Endometrium (tissue), 2 donors: ENCODE measurements around the gene SLC25A26.

ENCODE experiments used
- FAIRE-seq: peaks from 2 replicates; lab custom pipeline; 2012; peaks lifted over from hg19 to GRCh38; lab: Jason Lieb, UNC
- donor health status: control.
- donor health status: control.

The SLC25A26 gene

DNA sequence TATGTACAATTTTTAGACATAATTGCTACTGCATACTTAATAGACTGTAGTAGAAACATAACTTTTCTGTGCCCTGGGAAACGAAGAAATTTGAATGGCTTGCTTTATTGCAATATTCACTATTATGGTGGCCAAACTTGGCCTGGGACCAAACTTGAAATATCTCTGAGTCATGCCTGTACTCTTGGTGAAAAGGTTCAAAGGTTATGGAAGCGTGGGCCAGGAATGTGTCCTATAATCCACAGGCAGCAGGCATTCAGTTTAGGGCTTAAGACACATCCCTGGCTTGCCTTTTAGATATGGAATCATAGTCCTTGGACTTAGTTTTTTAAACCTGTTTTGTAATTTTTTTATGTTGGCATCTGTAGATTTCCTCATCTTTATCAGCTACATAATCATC, 155.8 kb downstream of the SLC25A26 start:
- no peak for FAIRE-seq

DNA sequence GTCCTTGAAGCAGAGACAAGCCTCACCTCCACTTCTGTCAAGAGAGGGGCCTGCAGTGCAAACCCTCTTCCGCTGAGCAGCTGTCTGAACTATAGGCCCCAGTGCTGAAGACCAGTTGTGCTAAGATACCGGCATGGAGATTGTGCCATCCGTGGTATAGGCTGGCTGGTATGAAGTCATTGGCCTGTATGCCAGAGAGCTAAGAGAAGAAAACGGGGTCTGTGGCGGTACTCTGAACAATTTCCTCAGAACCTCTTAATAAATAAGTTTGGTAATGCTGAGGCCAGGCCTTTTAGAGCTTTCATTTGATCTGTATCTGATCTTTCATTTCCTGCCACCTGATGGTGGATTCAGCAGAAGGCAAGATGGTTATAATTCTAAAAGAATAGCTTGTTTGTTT, 157.0 kb downstream of the SLC25A26 start:
- no peak for FAIRE-seq

DNA sequence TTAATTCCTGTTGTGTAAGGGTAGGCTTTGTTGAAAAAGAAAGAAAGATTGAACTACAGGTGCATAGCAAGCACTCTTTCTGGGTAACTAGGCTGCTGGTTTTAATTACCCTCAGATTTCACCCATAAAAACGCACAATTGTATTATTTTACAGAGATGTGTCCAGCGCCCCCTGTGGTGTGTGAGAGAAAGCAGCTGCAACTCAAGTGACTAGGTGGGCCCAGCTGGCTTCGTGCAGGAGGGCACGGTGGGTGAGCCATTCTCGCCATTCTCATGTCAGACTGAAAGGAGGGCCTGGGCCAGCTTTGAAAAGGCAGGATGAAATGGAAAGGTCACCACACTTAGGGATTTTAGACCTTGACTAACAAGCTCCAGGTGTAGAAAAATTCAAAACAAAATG, 157.5 kb downstream of the SLC25A26 start:
- FAIRE-seq: no peak

DNA sequence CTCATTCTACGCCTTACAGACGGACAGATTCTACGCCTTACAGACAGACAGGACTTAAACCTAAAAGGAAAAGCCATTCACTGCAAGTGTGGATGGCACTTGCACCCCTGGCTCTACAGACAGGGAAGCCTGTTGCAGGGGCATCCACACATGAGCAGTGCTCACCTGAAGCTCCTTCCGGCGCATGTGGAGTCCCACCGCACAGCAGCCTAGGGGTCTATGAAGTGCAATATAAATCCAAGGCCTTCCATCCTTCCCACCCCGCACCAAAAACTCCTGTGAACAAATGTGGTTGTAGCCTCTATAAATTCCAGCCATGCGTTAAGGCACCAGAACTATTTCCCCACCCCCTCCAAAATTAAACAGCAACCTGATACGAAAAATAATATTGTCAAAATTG, 158.8 kb downstream of the SLC25A26 start:
- no peak for FAIRE-seq

DNA sequence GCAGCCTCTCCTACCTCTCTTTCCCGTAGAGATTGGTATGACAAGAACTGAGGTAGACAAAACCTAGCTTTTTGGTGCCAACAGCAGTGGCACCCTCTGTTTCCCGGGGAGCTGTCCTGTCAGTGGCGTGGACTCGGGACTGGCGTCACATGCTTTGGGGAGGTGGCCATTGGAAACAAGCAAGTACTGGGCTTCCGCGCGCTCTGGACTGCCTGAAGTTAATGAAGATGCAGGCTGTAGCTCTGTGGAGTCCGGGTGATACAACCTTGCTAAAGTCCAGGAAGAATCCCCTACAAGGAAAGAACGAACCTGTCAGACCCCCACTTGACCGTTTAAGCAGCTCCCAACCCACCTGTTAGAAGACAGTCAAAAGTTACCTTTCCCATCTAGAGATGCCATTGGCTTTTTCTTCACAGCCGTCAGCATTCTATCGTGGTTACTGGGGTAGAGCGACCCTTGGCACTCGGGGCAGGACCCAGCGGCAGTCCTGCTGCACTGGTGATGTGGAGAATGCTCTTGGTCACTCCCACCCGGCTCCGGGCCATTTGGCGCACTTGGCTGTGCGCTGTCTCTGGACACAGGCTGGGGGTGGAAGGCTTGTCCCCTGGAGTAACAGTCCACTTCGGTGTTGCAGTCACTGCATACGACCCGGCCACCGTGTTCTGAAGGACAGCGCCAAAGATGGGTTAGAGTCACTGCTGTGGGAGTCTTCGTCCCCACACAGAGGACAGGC, 159.6 kb downstream of the SLC25A26 start:
- no peak for FAIRE-seq

DNA sequence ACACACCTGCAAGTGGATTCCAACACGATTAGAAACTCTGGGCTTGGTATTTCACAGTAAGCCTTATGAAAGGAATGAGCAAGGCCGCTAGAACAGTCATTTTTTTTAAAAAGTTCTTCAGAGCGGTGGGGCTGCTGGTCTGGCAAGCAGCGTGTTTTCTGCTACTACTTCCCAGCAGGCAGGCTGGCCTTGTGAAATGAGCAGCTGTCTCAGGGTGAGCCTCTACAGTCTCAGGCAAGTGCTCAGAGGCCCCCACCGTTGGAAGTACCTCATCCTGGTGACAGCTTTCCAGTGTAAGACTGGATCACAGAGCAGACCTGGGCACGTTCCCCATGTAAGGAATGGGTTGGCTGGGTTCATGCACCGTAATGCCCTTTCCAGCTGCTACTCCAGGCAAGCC, 160.8 kb downstream of the SLC25A26 start:
- no peak for FAIRE-seq

DNA sequence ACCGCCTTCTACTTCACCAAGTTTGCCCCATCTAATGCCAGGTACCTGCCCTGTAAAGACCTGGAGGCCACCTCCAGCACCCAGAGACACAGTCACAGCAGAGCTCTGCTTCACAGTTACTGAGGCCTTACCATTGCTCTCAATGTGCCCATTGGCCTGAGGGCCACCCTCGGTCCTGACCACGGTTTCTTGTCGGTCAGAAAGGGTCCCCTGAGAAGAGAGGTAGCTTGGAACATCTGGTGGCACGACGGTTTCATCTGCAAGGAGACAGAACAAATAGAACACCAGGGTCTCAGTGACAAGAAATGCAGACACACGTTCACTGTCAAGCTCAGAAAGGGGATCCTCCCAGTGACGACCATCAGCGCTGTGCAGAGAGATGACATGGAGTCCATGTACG, 161.3 kb downstream of the SLC25A26 start:
- FAIRE-seq: no peak

DNA sequence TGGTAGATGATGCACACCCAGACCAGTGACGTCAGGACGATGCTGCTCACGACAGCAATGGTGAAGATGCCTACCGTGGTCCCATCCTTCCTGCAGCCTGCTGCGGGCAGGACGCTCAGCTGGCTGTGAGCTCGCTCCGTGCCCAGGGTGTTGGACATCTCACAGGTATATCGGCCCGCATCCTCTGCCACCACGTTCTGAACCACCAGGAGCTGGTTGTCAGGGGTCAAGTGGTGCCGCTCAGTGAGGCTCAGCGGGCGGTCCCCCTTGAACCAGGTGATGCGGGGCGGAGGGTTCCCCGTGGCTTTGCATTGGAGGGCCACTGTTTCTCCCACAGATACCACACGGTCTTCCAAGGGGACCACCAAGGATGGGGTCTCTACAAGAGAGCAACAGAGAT, 162.2 kb downstream of the SLC25A26 start:
- FAIRE-seq: no peak

DNA sequence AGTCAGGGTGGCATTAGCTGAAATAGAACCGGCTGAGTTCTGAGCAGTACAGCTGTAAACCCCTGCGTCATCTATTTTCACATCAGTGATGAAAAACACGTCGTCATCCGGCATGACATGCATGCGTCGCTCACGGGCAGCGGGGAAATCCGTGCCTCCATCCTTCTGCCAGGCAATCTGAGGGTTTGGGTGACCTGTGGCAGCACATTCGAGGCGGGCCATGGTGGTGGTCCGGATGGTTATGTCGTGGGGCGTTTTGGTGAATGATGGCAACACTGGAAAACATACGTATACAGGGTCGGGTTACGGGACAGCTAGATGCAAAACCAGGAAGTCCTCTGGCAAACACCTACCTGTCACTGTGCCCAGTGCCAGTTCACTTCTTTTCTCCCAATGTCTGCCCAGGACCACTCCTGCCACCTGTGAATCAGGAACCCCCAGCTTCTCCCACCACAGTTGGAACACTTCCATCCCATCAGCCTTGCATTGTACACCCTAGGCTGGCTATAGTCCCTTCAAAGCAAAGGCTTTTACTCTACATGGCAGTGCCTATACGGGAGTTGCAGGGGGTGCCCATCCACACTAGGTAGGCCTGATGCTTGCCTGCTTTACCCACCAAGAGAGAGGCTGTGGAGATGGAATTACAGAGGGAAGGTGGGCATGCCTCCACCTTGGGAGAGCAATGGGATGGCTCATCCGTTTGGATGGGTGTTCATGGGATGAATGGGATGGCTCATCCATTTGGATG, 163.4 kb downstream of the SLC25A26 start:
- no peak for FAIRE-seq

DNA sequence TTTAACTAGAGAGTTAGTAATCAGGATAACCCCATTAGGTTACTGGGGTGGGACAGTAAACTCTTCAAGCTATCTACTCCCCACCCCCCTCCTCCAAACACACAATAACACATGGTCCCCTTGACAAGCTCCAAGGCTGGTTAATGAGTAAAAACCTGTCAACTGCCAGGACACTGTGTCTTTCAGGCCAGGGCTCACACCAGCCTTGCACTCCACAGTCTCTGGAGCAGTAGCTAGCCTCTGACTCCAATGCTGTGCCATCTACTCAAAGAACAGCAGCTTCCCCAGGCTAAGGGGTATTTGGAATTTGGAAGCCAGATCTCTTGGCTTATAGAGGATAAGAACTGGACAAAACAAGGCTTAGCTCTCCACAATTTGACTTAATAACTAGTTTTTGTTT, 164.3 kb downstream of the SLC25A26 start:
- FAIRE-seq: no peak

DNA sequence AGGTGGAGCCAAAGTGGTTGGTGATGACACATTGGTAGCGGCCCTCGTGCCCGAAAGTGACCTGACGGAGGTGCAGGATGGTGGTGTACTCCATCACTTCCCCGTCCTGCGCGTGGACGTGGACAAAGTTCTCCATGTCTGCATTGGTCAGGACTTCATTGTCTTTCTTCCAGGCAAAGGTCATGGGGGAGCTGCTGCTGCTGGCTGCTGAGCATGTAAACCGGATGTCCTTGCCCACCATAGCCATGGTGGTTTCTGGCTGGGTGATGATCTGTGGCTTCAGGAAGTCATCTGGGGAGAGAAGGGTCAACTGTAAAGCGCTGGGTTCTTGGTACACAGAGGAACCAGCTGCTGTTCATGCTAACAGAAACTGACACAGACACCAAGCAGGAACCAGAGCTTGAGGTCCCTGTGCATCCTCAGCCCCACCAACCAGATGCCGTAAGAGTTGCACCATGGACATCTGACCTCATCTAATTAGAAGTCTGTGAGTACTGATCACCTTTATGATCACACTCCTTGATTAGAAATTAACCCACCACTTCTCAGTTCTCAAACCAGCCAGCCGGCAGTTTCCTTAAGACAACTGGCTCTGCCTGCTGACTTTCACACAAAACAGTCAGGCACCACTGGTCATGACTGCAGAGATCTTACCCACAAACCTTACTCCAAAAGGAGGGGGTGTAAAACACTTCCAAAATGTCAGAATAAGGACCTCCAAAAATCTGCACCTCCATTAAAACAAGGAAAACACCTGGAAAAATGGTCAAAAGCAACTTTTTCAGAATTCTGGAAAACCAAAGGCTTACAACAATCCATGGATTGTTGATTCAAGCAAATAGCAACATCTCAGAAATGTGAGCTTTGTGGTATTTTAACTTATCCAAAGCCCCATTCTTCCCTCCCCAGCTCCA, 165.5 kb downstream of the SLC25A26 start:
- FAIRE-seq: no peak

DNA sequence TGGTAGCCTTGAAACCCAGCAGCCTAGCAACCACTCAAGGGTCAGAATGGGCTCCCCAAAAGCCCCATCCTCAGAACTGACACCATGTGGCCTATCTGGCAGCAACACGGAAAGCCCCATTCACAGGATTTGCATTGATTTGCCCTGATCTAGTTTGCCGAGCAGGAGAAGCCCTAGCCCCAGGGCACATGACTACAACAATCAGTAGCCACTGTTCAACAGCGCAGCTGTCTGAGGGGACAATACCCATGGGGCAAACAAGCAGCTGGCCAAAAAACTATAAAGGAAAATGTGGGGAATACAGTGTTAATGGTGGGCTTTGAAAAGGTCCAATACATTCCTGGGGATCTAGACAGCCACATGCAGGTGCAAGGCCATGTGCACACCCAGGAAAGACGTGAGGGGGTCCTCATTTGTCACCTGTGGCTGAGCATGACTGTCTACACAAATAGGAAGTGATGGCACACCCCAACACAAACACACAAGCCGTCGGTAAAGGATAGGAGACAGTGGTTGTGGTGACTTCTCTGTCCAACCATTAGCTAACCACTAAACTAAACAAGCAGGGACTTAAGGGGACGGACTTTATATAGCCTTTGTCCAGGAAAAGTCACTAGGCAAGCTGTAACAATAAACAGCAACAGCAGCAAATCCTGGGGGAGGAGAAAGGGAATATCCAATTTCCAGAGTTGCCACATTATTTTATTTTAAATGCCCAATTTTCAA, 166.3 kb downstream of the SLC25A26 start:
- no peak for FAIRE-seq

DNA sequence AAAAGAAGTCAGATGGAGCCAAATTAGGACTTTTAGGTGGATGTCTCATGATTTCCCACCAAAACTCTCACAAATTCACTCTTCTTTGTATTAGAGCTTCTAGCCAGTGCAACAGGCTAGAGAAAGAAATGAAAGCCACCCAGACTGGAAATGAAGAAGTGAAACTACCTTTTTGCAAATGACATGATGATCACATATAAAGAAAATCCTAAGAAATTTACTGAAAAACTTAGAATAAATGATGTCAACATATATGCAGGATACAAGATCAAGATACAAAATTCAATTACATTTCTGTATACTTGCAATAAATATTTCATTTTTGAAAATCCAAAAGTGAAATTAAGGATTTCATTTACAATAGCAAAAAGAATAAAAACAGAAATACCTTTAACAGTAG, 169.2 kb downstream of the SLC25A26 start:
- FAIRE-seq: no peak

DNA sequence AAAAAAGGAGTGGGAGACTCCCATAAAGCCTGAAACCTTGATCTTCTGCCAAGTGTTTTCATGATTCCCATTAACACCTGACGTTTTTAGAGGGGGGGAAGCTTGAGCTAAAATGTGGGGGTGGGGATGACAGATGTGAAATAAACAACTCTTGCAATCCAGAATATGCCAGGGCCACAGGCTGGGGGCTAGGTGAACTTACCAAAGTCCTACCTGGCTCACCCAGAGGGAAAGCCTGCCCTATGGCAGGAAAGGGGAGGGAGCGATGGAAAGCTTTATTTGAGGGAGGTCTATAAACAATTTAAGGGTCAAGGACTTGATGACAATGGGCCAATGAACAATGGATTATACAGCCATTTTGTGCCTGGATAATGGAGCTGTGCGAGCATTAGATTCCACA, 171.7 kb downstream of the SLC25A26 start:
- FAIRE-seq: no peak

DNA sequence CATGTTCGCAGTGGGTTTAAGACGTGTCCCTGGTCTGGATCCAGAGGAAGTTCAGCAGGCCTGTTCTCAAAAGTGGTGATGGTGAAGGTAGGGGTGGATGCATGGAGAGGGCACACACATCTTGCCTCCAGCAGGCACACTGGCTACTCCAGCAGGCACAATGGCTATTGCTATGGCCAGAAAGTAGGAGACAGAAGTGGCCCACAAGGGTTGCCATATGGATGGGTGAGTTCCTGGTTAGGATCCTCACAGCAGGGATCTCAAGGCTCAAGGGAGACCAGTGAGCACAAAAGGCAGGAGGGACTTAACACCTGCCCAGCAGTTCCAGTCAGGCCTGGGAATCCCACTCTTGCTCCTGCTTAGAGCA, 172.1 kb downstream of the SLC25A26 start:
- FAIRE-seq: no peak

DNA sequence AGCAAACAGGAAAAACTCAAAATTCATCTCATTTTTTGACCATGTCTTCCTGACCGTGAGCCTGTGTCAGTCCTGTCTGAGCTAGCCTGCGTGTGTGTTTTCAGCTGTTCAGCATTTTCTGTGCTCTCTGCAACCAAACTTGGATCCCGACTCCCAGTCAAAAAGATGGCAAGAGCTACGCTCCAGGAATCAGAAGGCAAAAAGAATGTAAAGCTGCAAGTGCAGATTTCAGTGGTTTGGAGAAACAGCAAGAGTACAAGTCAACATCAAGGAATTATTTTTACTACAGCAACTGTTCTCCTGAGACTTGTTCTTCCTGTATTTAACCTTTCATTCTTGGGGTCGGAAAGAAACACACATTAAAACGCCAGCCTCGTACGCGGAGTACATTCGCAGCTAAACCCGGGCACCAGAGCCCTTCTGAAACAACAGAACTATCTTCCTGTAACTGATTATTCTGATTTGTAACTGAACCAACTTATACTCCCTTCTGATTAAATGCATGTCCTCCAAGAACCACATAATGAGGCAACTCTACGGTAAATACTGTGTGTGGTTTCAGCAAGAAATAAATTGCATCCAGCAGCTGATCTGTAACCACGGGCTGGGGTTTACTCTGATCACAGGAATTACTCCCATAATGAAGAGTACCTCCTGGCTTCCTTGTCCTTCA, 172.7 kb downstream of the SLC25A26 start:
- no peak for FAIRE-seq

DNA sequence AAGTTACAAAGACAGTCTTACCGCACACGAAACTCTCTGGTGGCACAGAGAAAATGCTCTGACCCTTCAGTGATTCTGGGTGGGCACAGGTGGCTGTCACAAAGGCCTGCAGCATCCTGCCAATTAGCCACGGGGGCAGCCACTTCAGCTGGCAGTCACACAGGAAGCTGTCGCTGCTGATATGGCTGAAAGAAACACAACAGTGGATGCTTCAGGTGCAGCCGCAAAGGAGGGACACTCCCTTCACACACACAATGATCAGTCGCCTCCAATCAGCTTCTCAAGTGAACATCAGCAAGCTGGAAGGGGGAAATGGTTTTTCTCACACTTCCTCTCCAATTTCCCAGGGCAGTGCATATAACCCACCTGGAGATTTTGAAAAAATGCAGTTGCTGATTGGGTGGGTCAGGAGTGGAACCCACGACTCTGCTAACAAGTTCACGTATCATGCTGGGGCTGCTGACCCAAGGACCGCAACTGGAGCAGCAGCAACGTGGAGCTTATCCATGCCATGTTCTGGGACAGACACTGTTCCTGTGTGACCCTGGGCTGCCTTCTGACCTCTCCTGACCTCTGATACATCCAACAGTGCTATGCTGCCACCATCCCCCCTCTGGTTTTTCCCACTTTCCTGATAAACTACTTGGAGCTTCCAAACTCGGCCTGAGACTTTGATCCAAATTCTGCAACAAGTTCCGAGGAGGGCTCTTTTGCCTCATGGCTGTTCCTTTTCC, 173.4 kb downstream of the SLC25A26 start:
- no peak for FAIRE-seq

DNA sequence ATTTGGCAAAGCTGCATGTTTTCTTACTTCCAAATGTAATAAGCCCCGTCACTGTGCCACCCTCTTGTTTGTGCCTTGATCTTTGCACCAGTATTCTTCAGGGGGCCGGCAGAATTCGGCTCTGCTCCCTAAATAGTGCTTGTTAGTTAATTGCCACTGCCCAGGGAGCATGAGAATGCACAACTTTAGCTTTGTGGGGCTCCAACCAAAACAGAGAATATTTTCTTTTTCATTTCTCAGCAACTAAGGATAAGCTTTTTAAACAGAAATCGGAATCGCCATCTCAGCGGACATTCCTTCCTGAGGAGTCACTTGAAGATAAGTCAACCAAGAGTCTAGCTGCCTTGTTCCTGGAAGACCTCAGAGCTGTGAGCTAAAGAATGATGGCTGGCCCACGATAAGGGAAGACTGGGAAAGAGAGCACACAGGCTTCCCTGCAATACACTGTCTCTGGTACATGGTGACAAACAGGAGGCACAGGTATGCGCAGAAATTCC, 174.0 kb downstream of the SLC25A26 start:
- no peak for FAIRE-seq

DNA sequence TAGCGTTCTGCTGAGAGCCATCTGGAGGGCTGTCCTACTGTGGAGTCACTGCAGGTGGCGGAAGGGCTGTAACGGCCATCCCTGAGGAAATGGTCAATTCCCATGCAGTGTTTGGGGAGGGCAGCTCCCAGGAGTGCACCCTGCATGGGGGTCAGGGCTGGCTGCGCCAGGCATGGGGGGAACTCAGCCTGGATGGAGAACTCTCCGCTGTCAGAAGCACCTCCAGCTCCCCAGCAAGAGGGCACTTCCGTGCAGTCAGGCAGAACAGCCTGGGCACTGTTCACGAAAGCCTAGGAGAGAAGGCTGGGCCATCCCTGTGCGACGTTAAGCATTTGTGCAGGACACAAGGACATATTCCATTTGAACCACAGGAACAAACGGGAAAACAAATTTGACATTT, 174.8 kb downstream of the SLC25A26 start:
- no peak for FAIRE-seq

DNA sequence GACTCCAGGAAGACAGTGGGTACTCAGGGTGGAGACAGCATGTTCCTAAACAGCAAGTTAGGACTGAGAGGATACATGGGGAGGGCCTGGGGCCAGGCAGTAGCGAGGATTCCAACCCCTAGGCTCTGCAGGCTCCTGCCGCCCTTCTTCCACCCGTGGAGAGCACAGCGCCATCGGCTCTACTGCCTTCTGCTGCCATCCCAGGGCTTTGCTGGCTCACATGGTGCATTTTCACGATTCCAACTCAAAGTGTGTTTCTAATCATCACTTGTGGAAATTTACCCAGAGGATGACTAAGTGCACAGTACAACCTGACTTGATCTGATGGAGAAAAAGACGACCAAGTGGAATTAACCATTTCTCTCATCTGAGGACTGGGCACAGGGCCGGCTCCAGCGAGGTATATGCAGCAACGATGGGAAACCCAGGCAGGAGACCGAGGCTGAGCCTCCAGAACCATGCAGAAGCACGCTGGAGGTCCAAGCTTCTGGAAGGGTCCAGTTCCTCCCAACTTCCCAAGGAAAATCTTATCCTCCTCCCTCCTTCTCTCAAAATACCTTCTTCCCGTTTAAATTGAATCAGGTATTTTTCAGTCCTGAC, 175.5 kb downstream of the SLC25A26 start:
- FAIRE-seq: no peak
